ENCODE results near the gene WWOX. TPM values are rescaled to one million over a fixed set of nuclear protein-coding genes. Genes with fewer than 3 reads are reported as not detected.

Gene WWOX
- total RNA-seq, 2 experiments from 2014 or later = 19.9 to 29.4 TPM

GRCh38 chr16:78460428-78460827 is 361.0 kb downstream of the WWOX start:
- Mint-ChIP-seq H3K9me3 (ENCODE audit: low read depth) (peaks cover 6% of the 10 kb centered on the region), H3K4me3 (no peak overlapping the region), H3K36me3 (ENCODE audit: low read depth) (no peaks in the 10 kb centered on the region), H3K27me3 (no peaks in the 10 kb centered on the region), H3K4me1 (no peaks in the 10 kb centered on the region), H3K27ac (no peak overlapping the region)
- CTCF ChIA-PET = interaction anchor here (0.6 kb wide), 1 partner anchor 246 kb away, joined by 3 read pairs; no protein-coding TSS in a partner anchor
- intact Hi-C loops (cut with DNase I, micrococcal nuclease) = no loop called here
- POLR2A ChIA-PET = no interaction called here
- DNase-seq (no peak), ATAC-seq (no peak)

GRCh38 chr16:78461087-78461486 is 361.6 kb downstream of the WWOX start:
- Mint-ChIP-seq H3K27ac (no peak overlapping the region), H3K36me3 (ENCODE audit: low read depth) (no peaks in the 10 kb centered on the region)

GRCh38 chr16:78461496-78462287 is 362.2 kb downstream of the WWOX start:
- peaks cover 6% of the 10 kb centered on the region for H3K9me3 Mint-ChIP-seq (ENCODE audit: low read depth)
- no peaks in the 10 kb centered on the region for H3K36me3 Mint-ChIP-seq (ENCODE audit: low read depth)
- CTCF ChIA-PET = no interaction called here

More at GRCh38 chr16:78461087-78461486, 361.6 kb downstream of the WWOX start:
- no peak overlapping the region for H3K4me3 Mint-ChIP-seq
- peaks cover 6% of the 10 kb centered on the region for H3K9me3 Mint-ChIP-seq (ENCODE audit: low read depth)
- ChIA-PET POLR2A (no interaction called here), CTCF (no interaction called here)
- ATAC-seq (no peak), DNase-seq (no peak)
- H3K4me1 Mint-ChIP-seq = no peaks in the 10 kb centered on the region
- intact Hi-C loops (cut with DNase I, micrococcal nuclease) = no loop called here
- no peaks in the 10 kb centered on the region for H3K27me3 Mint-ChIP-seq

GRCh38 chr16:78462288-78463208 is 363.1 kb downstream of the WWOX start:
- ChIA-PET CTCF (interaction anchor here (0.7 kb wide), 1 partner anchor 12 kb away, joined by 3 read pairs; no protein-coding TSS in a partner anchor), POLR2A (no interaction called here)
- DNase-seq (no peak), ATAC-seq (no peak)
- intact Hi-C loops (cut with DNase I, micrococcal nuclease) = no loop called here
- Mint-ChIP-seq H3K27ac (no peak overlapping the region), H3K9me3 (ENCODE audit: low read depth) (peaks cover 6% of the 10 kb centered on the region), H3K4me1 (no peaks in the 10 kb centered on the region), H3K27me3 (no peaks in the 10 kb centered on the region), H3K36me3 (ENCODE audit: low read depth) (no peaks in the 10 kb centered on the region), H3K4me3 (no peak overlapping the region)

More at GRCh38 chr16:78461496-78462287, 362.2 kb downstream of the WWOX start:
- ATAC-seq (no peak), DNase-seq (no peak)
- Mint-ChIP-seq H3K4me3 (no peak overlapping the region), H3K27ac (no peak overlapping the region), H3K4me1 (no peaks in the 10 kb centered on the region), H3K27me3 (no peaks in the 10 kb centered on the region)
- POLR2A ChIA-PET = no interaction called here
- intact Hi-C loops (cut with DNase I, micrococcal nuclease) = no loop called here

- Mint-ChIP-seq H3K4me3 (no peak overlapping the region), H3K27me3 (no peaks in the 10 kb centered on the region), H3K4me1 (no peaks in the 10 kb centered on the region), H3K36me3 (ENCODE audit: low read depth) (no peaks in the 10 kb centered on the region), H3K27ac (no peak overlapping the region), H3K9me3 (ENCODE audit: low read depth) (peaks cover 6% of the 10 kb centered on the region)
- no peak for ATAC-seq
- ChIA-PET CTCF (interaction anchor here (1.0 kb wide), 1 partner anchor 36 kb away, joined by 3 read pairs; no protein-coding TSS in a partner anchor), POLR2A (no interaction called here)
- intact Hi-C loops (cut with DNase I, micrococcal nuclease) = no loop called here
- no peak for DNase-seq
Measured at GRCh38 chr16:78463591-78463990, 364.1 kb downstream of the WWOX start.

- H3K9me3 Mint-ChIP-seq (ENCODE audit: low read depth) = peaks cover 6% of the 10 kb centered on the region
- no peaks in the 10 kb centered on the region for H3K27me3 Mint-ChIP-seq
- ChIA-PET POLR2A (no interaction called here), CTCF (interaction anchor here (0.6 kb wide), 1 partner anchor 28 kb away, joined by 4 read pairs; no protein-coding TSS in a partner anchor)
- DNase-seq = no peak
- no peak overlapping the region for H3K27ac Mint-ChIP-seq
- no peaks in the 10 kb centered on the region for H3K4me1 Mint-ChIP-seq
- H3K36me3 Mint-ChIP-seq (ENCODE audit: low read depth) = no peaks in the 10 kb centered on the region
- H3K4me3 Mint-ChIP-seq = no peak overlapping the region
- no peak for ATAC-seq
- intact Hi-C loops (cut with DNase I, micrococcal nuclease) = no loop called here
Measured at GRCh38 chr16:78464833-78465232, 365.4 kb downstream of the WWOX start.

GRCh38 chr16:78465730-78466129 is 366.3 kb downstream of the WWOX start:
- intact Hi-C loops (cut with DNase I, micrococcal nuclease) = no loop called here
- DNase-seq (no peak), ATAC-seq (no peak)
- CTCF ChIA-PET = interaction anchor here (0.6 kb wide), 1 partner anchor 58 kb away, joined by 4 read pairs; no protein-coding TSS in a partner anchor
- H3K4me3 Mint-ChIP-seq = no peak overlapping the region
- H3K27me3 Mint-ChIP-seq = no peaks in the 10 kb centered on the region
- no peaks in the 10 kb centered on the region for H3K36me3 Mint-ChIP-seq (ENCODE audit: low read depth)
- POLR2A ChIA-PET = no interaction called here
- H3K27ac Mint-ChIP-seq = no peak overlapping the region
- peaks cover 6% of the 10 kb centered on the region for H3K9me3 Mint-ChIP-seq (ENCODE audit: low read depth)
- no peaks in the 10 kb centered on the region for H3K4me1 Mint-ChIP-seq

GRCh38 chr16:78469787-78470186 is 370.3 kb downstream of the WWOX start:
- ChIA-PET CTCF (interaction anchor here (2.9 kb wide), 1 partner anchor 9 kb away, joined by 14 read pairs; no protein-coding TSS in a partner anchor), POLR2A (no interaction called here)
- H3K27me3 Mint-ChIP-seq = no peaks in the 10 kb centered on the region
- H3K36me3 Mint-ChIP-seq (ENCODE audit: low read depth) = no peaks in the 10 kb centered on the region
- no peaks in the 10 kb centered on the region for H3K4me1 Mint-ChIP-seq
- DNase-seq = no peak
- intact Hi-C loops (cut with DNase I, micrococcal nuclease) = no loop called here
- ATAC-seq = no peak
- no peak overlapping the region for H3K27ac Mint-ChIP-seq
- H3K9me3 Mint-ChIP-seq (ENCODE audit: low read depth) = peaks cover under 1% of the 10 kb centered on the region
- no peak overlapping the region for H3K4me3 Mint-ChIP-seq

- no peaks in the 10 kb centered on the region for H3K27me3 Mint-ChIP-seq
Measured at GRCh38 chr16:78473031-78473699, 373.7 kb downstream of the WWOX start.

GRCh38 chr16:78474762-78475161 is 375.3 kb downstream of the WWOX start:
- H3K4me1 Mint-ChIP-seq = no peaks in the 10 kb centered on the region
- CTCF ChIA-PET = interaction anchor here (0.8 kb wide), 1 partner anchor 294 kb away, joined by 3 read pairs; no protein-coding TSS in a partner anchor
- DNase-seq (no peak), ATAC-seq (no peak)
- POLR2A ChIA-PET = no interaction called here
- intact Hi-C loops (cut with DNase I, micrococcal nuclease) = no loop called here
- no peaks in the 10 kb centered on the region for H3K27me3 Mint-ChIP-seq
- no peaks in the 10 kb centered on the region for H3K9me3 Mint-ChIP-seq (ENCODE audit: low read depth)
- H3K36me3 Mint-ChIP-seq (ENCODE audit: low read depth) = no peaks in the 10 kb centered on the region
- H3K27ac Mint-ChIP-seq = no peak overlapping the region
- no peak overlapping the region for H3K4me3 Mint-ChIP-seq

More at GRCh38 chr16:78473031-78473699, 373.7 kb downstream of the WWOX start:
- intact Hi-C loops (cut with DNase I, micrococcal nuclease) = no loop called here
- no peak for DNase-seq
- Mint-ChIP-seq H3K36me3 (ENCODE audit: low read depth) (no peaks in the 10 kb centered on the region), H3K4me1 (no peaks in the 10 kb centered on the region), H3K4me3 (no peak overlapping the region), H3K27ac (no peak overlapping the region), H3K9me3 (ENCODE audit: low read depth) (no peaks in the 10 kb centered on the region)
- ChIA-PET CTCF (interaction anchor here (0.6 kb wide), 1 partner anchor 350 kb away, joined by 5 read pairs; no protein-coding TSS in a partner anchor), POLR2A (no interaction called here)
- no peak for ATAC-seq

GRCh38 chr16:78476615-78477014 is 377.2 kb downstream of the WWOX start:
- CTCF ChIA-PET = interaction anchor here (0.9 kb wide), 1 partner anchor 38 kb away, joined by 3 read pairs; no protein-coding TSS in a partner anchor
- Mint-ChIP-seq H3K27me3 (no peaks in the 10 kb centered on the region), H3K4me3 (no peak overlapping the region), H3K4me1 (no peaks in the 10 kb centered on the region), H3K27ac (no peak overlapping the region), H3K9me3 (ENCODE audit: low read depth) (no peaks in the 10 kb centered on the region), H3K36me3 (ENCODE audit: low read depth) (no peaks in the 10 kb centered on the region)
- ATAC-seq = no peak
- intact Hi-C loops (cut with DNase I, micrococcal nuclease) = no loop called here
- no peak for DNase-seq
- POLR2A ChIA-PET = no interaction called here
